GM12878 (cell line): ENCODE results near the gene PIGQ. TPM values are rescaled to one million over a fixed set of nuclear protein-coding genes. Genes with fewer than 3 reads are reported as not detected.

Experiments used
- ATAC-seq: fragments of 200-7000 bp; cut with Tn5 transposase; 3 replicates; pipeline ENCODE4 v1.9.1; 2020; ENCODE audit warnings: mild to moderate bottlenecking, moderate library complexity
- BruUV-seq: library from RNA; stranded (reverse); fragments of 400-500 nt; replicated peaks from 2 replicates; lab custom pipeline; 2021; lab: Mats Ljungman, UMichigan
- CTCF ChIA-PET: fragments of 300-600 bp; sonication (Branson Sonifier 250); formaldehyde crosslinking; extraction: SDS; loops from one replicate; lab custom pipeline; 2021; ENCODE audit warnings: inconsistent platforms; lab: Yijun Ruan, JAX
- POLR2A ChIA-PET: fragments of 350-600 bp; formaldehyde crosslinking; extraction: SDS; loops from one replicate; lab custom pipeline; 2021; ENCODE audit warnings: inconsistent platforms; lab: Charles Lee
- RAD21 ChIA-PET: fragments of 300-600 bp; sonication (Branson Sonifier 250); formaldehyde crosslinking; loops from one replicate; lab custom pipeline; 2023; ENCODE audit warnings: antibody characterized with exemption; ENCODE audit not compliant: unreplicated experiment; lab: Charles Lee
- SMC1A ChIA-PET: fragments of 300-600 bp; sonication (Branson Sonifier 250); formaldehyde crosslinking; loops from one replicate; lab custom pipeline; 2023; ENCODE audit not compliant: unreplicated experiment, uncharacterized antibody; lab: Charles Lee
- DNase-seq: peaks from one replicate; pipeline ENCODE4 v3.0.0-alpha.2; 2011; ENCODE audit warnings: low read depth, low spot score
- FAIRE-seq: peaks from 3 replicates; lab custom pipeline; 2011; peaks lifted over from hg19 to GRCh38; lab: Jason Lieb, UNC
- H2AFZ ChIP-seq: 2 replicates; pipeline ENCODE4 v1.6.0; 2011; ENCODE audit warnings: low read depth, low read length, control low read depth; ENCODE audit not compliant: control insufficient read depth
- H3K27ac ChIP-seq: 2 replicates; pipeline ENCODE4 v1.5.1; 2011; ENCODE audit warnings: control low read depth; ENCODE audit not compliant: control insufficient read depth, insufficient read depth
- H3K27me3 ChIP-seq, 2 experiments: replicated peaks in 1 of 2; 2 replicates each; pipeline versions ENCODE4 v1.6.0 to v1.6.1; 2011; ENCODE audit warnings: low read length in 1 of 2; ENCODE audit not compliant: control insufficient read depth in 2 of 2, insufficient read depth in 2 of 2
- H3K36me3 ChIP-seq, 2 experiments: 2 replicates each; pipeline ENCODE4 v1.5.1; 2011; ENCODE audit warnings: low read length in 1 of 2; ENCODE audit not compliant: control insufficient read depth in 2 of 2, insufficient read depth in 2 of 2
- H3K4me1 ChIP-seq: 2 replicates; pipeline ENCODE4 v1.6.1; 2011; ENCODE audit warnings: mild to moderate bottlenecking, low read length, moderate library complexity, mixed read lengths; ENCODE audit not compliant: control insufficient read depth, insufficient read depth
- H3K4me2 ChIP-seq: 2 replicates; pipeline ENCODE4 v1.6.0; 2011; ENCODE audit warnings: control low read depth; ENCODE audit not compliant: control insufficient read depth, insufficient read depth
- H3K4me3 ChIP-seq: fragments of 200-600 bp; sonication (generic); 2 replicates; pipeline ENCODE4 v1.5.1; 2016
- H3K79me2 ChIP-seq: 2 replicates; pipeline ENCODE4 v1.6.0; 2011; ENCODE audit warnings: low read length; ENCODE audit not compliant: control insufficient read depth, insufficient read depth
- H3K9ac ChIP-seq: 2 replicates; pipeline ENCODE4 v1.8.0; 2011; ENCODE audit warnings: low read length, control low read depth, mixed read lengths; ENCODE audit not compliant: control insufficient read depth, insufficient read depth
- H3K9me3 ChIP-seq: replicated peaks from 3 replicates; pipeline ENCODE4 v1.5.1; 2011; ENCODE audit warnings: mild to moderate bottlenecking, low read length; ENCODE audit not compliant: control insufficient read depth, insufficient read depth
- H4K20me1 ChIP-seq: 2 replicates; pipeline ENCODE4 v1.6.0; 2011; ENCODE audit not compliant: control insufficient read depth, insufficient read depth
- FOS ChIP-seq: IDR thresholded peaks from 3 replicates; pipeline ENCODE4 v1.6.1; 2011; ENCODE audit warnings: borderline replicate concordance; ENCODE audit not compliant: insufficient read length; ENCODE audit errors: extremely low read depth
- SUZ12 ChIP-seq: fragments of 200-600 bp; sonication (generic); IDR thresholded peaks from one replicate; pipeline ENCODE4 v1.6.1; 2018; ENCODE audit warnings: antibody characterized with exemption, mild to moderate bottlenecking; ENCODE audit not compliant: unreplicated experiment
- ZBED1 ChIP-seq: IDR thresholded peaks from 2 replicates; pipeline ENCODE4 v1.6.1; 2016; ENCODE audit warnings: borderline replicate concordance
- ZSCAN29 ChIP-seq: fragments of 450-650 bp; IDR thresholded peaks from 2 replicates; pipeline ENCODE4 v1.6.1; 2017; ENCODE audit warnings: mild to moderate bottlenecking, moderate library complexity
- WGBS: methylation state at CpG from one replicate; pipeline ENCODE4 v1.1.6; 2016; ENCODE audit warnings: low lambda C conversion rate; ENCODE audit not compliant: insufficient replicate concordance, insufficient coverage; ENCODE audit errors: missing lambda C conversion rate; 5-methylcytosine and 5-hydroxymethylcytosine counted together
- in situ Hi-C: fragments of 300-500 bp; cut with MboI; formaldehyde crosslinking; loops from 9 replicates; pipeline ENCODE4 v1.14.3; 2018; ENCODE audit warnings: mixed read lengths
- intact Hi-C: fragments of 100-400 bp; cut with micrococcal nuclease; formaldehyde crosslinking; loops from one replicate; pipeline ENCODE4 v1.14.2; 2022; ENCODE audit not compliant: unreplicated experiment
- polyA plus RNA-seq, 11 experiments: library from polyadenylated mRNA; depleted of rRNA in 4 of 11; unstranded in 6 of 11; stranded (reverse) in 5 of 11; fragments of >200 nt; fragmentation: Nextera tagmentation in 4 of 11; fragmentation: Illumina TruSeq in 1 of 11; extraction: Ambion mirVana in 4 of 11; extraction: Trizol in 1 of 11; gene quantifications; 1 replicate in 1 of 11; 2 replicates in 10 of 11; pipeline versions ENCODE4 v1.2.1 to v1.2.3, GENCODE V29; 2011 to 2016; ENCODE audit warnings: inconsistent platforms in 2 of 11, missing spikeins in 2 of 11, low read depth in 1 of 11
- total RNA-seq, 4 experiments: library from RNA; depleted of rRNA in 3 of 4; stranded (reverse); fragments of >200 nt in 3 of 4; fragmentation: Illumina TruSeq in 1 of 4; extraction: Trizol in 1 of 4; gene quantifications; 2 replicates each; pipeline versions ENCODE4 v1.2.1 to v1.2.3, GENCODE V29; 2013 to 2021
- TF ChIP-seq, protein P1 (sequence below): fragments of 450-650 bp; IDR thresholded peaks from 2 replicates; pipeline ENCODE4 v1.6.1; 2017; ENCODE audit warnings: mild to moderate bottlenecking, low read depth, inconsistent platforms; ENCODE audit not compliant: poor library complexity, severe bottlenecking
- TF ChIP-seq, protein P2 (sequence below): fragments of 450-650 bp; IDR thresholded peaks from 2 replicates; pipeline ENCODE4 v1.6.1; 2018; ENCODE audit warnings: borderline replicate concordance, mild to moderate bottlenecking; ENCODE audit not compliant: partially characterized antibody
- TF ChIP-seq, protein P3 (sequence below): fragments of 450-650 bp; IDR thresholded peaks from 2 replicates; pipeline ENCODE4 v1.6.1; 2017; ENCODE audit warnings: mild to moderate bottlenecking

The PIGQ gene
- total and polyA plus RNA-seq, 10 of the 15 experiments (the other 5 are each of a cell fraction or from before 2014, with no cell fraction given): 1.8 to 31.3 (median 17.5) TPM; not detected in 1

DNA sequence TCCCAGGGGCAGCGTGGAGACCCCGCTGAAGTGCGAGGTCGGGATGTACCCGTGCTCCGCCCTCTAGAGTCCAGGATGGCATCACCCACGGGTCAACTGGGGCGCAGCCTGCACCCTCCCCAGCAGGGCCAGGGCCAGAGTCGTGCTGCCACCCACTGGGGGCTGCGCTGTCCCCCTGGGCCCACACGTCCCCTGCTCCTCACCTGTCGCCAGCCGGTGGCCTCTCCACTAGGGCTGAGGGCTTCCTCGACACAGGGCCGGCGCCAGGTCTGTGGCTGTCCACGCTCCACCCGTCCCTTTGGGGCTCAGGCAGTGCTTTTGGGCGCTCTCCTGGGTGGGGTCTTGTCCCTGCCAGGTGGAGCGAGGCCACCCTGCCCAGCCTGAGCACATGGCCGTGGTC lies 21.2 kb upstream of the PIGQ start:
- Histone ChIP-seq H3K4me1 (no peaks in the 10 kb centered on the region), H3K79me2 (no peaks in the 10 kb centered on the region), H3K27me3 (no peaks in the 10 kb centered on the region), H3K4me2 (no peak overlapping the region), H3K4me3 (no peak overlapping the region), H3K9me3 (no peaks in the 10 kb centered on the region), H2AFZ (no peak overlapping the region), H3K9ac (no peak overlapping the region), H4K20me1 (no peaks in the 10 kb centered on the region), H3K27ac (no peak overlapping the region), H3K36me3 (peaks cover 0 to 21% of the 10 kb centered on the region in 2 experiments; a peak in 2 of 4 replicates)
- CTCF ChIA-PET: no interaction called here
- POLR2A ChIA-PET: no interaction called here
- TF ChIP-seq FOS: no peak
- TF ChIP-seq, protein P1, sequence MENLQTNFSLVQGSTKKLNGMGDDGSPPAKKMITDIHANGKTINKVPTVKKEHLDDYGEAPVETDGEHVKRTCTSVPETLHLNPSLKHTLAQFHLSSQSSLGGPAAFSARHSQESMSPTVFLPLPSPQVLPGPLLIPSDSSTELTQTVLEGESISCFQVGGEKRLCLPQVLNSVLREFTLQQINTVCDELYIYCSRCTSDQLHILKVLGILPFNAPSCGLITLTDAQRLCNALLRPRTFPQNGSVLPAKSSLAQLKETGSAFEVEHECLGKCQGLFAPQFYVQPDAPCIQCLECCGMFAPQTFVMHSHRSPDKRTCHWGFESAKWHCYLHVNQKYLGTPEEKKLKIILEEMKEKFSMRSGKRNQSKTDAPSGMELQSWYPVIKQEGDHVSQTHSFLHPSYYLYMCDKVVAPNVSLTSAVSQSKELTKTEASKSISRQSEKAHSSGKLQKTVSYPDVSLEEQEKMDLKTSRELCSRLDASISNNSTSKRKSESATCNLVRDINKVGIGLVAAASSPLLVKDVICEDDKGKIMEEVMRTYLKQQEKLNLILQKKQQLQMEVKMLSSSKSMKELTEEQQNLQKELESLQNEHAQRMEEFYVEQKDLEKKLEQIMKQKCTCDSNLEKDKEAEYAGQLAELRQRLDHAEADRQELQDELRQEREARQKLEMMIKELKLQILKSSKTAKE: no peak
- TF ChIP-seq ZSCAN29: no peak
- RAD21 ChIA-PET: no interaction called here
- intact Hi-C loops (no loop called here), in situ Hi-C loops (no loop called here)
- DNase-seq (no peak), ATAC-seq (no peak), FAIRE-seq (no peak)
- SMC1A ChIA-PET: no interaction called here
- no TSS peak for BruUV-seq
- 96% methylated on average over 21 of the region's 21 CpGs for WGBS

DNA sequence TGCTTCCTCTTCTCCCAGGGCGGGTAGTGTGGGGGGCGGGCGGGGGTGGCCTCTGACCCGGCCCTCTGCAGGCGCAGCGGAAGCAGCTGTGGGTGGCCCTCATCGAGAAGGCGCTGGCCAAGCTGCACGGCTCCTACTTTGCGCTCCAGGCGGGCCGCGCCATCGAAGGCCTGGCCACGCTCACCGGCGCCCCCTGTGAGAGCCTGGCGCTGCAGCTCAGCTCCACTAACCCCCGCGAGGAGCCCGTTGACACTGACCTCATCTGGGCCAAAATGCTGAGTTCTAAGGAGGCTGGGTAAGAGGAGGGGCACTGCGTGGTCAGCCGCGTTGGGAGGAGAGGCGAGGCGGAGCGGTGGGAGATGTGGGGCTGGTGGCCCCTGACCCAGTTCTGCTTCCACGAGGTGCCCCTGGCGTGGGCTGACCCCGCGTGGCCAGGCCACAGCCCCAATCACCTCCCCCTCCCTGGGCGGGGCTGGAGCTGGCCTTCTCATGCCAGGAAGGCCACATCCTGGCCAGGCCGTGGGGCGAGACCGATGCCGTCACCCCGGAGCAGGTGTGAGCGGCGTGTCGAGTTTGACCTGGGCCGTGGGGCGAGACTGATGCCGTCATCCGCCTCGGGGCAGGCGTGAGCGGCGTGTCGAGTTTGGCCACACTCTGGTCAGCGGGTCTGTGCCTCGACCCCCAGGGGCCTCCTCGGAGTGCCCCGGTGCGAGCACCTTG lies 20.1 kb upstream of the PIGQ start:
- Histone ChIP-seq H3K9ac (no peak overlapping the region), H4K20me1 (no peaks in the 10 kb centered on the region), H3K27me3 (no peaks in the 10 kb centered on the region), H3K27ac (no peak overlapping the region), H3K9me3 (no peaks in the 10 kb centered on the region), H3K4me2 (no peak overlapping the region), H2AFZ (no peak overlapping the region), H3K36me3 (peaks cover 0 to 21% of the 10 kb centered on the region in 2 experiments; a peak in 2 of 4 replicates), H3K79me2 (no peaks in the 10 kb centered on the region), H3K4me1 (no peaks in the 10 kb centered on the region), H3K4me3 (no peak overlapping the region)
- intact Hi-C loops: no loop called here
- TF ChIP-seq ZBED1: no peak
- TF ChIP-seq, protein P2, sequence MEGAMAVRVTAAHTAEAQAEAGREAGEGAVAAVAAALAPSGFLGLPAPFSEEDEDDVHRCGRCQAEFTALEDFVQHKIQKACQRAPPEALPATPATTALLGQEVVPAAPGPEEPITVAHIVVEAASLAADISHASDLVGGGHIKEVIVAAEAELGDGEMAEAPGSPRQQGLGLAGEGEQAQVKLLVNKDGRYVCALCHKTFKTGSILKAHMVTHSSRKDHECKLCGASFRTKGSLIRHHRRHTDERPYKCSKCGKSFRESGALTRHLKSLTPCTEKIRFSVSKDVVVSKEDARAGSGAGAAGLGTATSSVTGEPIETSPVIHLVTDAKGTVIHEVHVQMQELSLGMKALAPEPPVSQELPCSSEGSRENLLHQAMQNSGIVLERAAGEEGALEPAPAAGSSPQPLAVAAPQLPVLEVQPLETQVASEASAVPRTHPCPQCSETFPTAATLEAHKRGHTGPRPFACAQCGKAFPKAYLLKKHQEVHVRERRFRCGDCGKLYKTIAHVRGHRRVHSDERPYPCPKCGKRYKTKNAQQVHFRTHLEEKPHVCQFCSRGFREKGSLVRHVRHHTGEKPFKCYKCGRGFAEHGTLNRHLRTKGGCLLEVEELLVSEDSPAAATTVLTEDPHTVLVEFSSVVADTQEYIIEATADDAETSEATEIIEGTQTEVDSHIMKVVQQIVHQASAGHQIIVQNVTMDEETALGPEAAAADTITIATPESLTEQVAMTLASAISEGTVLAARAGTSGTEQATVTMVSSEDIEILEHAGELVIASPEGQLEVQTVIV: no peak
- no peak for TF ChIP-seq SUZ12
- TF ChIP-seq, protein P3, sequence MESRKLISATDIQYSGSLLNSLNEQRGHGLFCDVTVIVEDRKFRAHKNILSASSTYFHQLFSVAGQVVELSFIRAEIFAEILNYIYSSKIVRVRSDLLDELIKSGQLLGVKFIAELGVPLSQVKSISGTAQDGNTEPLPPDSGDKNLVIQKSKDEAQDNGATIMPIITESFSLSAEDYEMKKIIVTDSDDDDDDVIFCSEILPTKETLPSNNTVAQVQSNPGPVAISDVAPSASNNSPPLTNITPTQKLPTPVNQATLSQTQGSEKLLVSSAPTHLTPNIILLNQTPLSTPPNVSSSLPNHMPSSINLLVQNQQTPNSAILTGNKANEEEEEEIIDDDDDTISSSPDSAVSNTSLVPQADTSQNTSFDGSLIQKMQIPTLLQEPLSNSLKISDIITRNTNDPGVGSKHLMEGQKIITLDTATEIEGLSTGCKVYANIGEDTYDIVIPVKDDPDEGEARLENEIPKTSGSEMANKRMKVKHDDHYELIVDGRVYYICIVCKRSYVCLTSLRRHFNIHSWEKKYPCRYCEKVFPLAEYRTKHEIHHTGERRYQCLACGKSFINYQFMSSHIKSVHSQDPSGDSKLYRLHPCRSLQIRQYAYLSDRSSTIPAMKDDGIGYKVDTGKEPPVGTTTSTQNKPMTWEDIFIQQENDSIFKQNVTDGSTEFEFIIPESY: 0 out of 2 replicates have a peak, but pooled peaks have one; percentile 41
- ChIA-PET SMC1A (no interaction called here), CTCF (no interaction called here), POLR2A (no interaction called here), RAD21 (no interaction called here)
- DNase-seq: no peak
- FAIRE-seq: no peak
- in situ Hi-C loops: no loop called here
- no TSS peak for BruUV-seq
- 95% methylated on average over 54 of the region's 54 CpGs for WGBS
- ATAC-seq: no peak
